ENCODE results near the gene TIGD3. TPM values are rescaled to one million over a fixed set of nuclear protein-coding genes. Genes with fewer than 3 reads are reported as not detected.

The TIGD3 gene
- polyA plus RNA-seq, 1 donor = 0.22 TPM

DNA sequence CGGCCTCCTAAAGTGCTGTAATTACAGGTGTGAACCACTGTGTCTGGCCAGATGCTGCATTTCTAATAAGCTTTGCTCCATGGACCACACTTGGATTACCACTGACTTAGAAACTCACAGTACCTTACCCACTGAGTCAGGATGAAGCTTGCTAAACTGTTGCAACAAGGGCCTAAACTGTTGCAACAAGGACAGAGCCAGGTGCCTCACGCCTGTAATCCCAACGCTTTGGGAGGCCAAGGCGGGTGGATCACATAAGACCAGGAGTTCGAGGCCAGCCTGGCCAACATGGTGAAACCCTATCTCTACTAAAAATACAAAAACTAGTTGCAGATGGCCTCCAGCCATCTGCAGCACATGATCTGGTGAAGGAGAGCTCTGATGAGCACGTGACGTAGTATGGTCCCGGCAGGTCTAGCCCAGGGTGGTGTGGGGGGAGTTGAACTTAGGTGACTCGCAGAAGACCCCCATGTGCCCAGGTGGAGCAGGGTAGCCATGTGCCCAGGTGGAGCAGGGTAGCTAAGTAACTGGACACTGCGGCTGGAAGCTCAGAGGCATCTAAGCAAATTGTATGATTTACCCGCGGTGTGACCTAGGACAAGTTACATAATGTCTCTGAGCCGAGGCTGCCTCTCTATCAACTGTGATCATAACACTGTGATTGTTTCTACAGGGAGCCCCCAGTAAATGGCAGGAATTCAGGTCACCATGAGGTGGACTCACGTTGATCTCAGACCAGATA is 19.5 kb downstream of the TIGD3 start:
- DNase-seq = no peak

DNA sequence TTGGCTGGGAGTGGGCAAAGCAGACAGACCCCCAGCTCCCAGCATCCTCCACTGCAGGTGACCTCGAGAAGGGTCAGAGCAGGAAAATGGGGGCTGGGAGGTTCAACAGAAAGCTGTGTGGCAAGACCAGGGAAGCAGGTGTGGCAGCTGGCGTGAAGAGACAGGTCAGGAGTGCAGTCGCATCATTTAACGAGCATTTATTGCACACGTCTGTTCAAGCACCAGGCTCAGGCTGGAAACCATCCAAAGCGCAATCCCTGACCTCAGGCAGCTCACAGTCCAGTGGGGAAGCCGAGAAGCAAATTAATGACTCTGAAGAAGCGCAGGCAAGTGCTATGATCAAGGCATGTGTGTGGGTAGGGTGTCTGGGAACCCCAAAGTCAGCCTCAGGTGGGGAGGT is 20.5 kb downstream of the TIGD3 start:
- DNase-seq = no peak

DNA sequence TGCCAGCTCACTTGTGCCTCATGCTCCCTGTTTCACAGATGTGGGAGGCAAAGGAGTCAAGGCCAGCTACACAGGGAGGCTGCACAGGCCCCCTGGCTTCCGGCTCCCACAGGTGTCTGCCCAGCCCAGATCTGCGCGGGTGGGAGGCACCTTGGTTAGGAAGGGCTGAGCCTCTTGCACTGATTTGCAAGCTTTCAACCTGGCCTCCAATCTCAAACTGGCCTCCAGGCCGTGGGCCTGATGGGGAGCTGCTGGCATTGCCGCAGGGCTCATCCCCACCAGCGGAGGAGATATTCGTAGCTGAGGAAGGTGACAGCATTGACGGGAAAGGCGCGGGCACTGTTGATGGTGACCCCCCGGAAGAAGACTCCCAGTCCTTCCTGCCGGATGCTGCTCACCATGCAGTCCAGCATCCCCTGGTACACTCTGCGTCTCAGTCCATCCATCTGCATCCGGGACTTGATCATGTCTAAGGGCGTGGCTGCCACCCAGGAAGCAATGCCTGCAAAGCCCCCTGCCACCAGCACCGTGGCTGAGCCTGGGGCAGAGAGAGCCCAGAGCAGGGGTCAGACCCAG is 21.7 kb downstream of the TIGD3 start:
- no peak for DNase-seq

DNA sequence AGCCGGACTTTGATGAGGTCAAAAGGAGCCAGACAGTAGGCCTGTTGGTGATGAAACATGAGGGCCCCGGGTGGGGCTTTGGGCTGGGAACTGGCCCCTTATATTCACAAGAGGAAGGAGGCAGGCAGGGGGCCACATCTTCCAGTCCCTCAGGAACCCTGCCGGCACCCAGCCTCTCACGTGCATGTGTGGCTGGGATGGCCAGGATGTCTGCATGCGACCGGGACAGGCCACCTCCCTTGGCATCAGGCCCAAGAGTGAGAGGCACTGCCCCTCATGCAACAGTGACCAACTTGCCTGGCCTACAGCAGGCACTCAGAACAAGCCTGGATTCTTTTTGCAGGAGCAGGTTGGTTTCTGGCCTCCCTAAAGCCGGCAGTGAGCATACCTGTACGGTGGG is 22.5 kb downstream of the TIGD3 start:
- no peak for DNase-seq

DNA sequence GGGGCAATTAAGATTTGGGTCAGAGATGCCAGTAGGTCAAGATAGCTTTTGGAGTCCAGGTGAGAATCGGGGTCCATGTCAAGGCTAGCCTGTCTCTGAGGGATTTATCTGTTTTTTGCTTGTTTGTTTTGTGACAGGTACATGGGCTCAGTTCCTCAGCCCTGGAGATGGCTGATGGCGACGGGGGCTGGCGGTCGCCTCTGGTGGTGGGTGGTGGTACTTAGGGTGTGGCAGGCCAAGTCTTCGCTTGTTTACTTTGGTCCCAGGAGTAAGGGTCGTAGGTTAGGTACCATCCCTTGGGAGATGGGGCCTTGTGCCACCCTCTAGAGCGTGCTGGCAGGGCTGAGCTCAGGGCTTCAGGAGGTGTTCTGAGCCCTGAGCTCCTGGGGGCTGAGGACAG is 23.2 kb downstream of the TIGD3 start:
- DNase-seq = no peak

DNA sequence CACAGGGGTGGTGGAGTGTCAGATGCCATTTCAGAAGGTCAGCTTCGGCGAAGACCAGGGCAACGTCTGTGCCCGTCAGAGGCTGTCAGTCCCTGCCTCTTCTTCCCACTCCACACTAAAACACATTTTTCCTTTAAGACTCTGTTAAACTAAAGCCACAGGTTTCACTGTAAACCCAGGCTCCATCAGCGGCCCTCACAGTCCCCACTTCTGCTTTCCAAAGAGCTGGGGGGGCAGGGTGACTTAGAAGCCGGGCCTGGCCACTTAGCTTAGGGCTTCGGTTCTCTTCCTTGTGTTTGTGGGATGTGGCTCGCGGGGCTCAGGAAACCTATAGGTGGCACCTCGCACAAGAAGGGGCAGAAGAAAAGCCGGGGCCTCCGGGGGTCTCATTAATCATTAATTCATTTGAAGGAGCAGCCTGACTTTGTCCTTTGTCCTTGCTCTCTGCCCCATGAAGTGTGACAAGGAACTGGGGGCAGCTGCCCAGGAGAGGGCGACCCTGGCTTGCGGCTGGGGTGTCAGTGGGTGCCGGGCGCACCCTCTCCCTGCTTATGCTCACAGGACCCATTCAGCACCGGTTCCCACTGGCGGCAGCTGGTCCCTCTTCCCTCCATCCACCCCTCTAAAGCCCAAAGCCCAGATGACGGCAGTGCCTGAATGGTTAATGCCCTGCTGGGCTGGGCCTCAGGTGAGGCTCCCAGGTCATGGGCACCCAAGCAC is 23.8 kb downstream of the TIGD3 start:
- DNase-seq = no peak

DNA sequence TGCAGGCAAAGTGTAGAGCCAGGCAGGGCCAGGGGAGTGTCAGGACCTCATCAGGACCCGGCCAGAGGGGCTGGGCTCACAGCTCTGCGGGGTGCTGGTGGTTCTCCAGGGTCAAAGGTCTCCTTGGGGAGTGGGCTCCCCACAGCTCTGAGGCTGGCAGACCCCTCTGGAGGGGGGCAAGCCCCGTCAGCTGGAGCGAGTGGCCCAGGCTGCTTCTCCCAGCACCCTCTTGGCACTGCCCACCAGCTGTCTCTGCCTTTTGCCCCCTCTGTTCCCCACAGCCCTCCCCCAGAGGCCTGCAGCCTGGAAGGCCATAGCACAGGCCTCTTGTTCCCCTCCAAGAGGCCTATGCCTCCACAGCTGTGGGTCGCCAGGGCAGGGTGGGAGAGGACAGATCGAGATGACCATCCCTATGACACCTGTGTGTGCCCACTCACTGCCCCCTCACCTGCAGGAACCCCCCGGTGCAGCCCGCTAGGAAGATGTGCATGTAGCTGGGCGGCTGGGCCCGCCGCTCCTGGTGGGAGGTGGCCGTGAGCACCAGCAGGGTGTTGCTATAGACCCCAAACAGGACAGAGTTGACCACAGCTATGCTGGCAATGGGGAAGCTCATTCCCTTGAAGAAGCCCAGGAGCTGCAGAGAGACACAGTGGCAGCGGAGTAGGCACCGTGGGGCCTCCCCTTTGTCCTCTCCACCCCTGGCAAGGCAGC is 24.5 kb downstream of the TIGD3 start:
- no peak for DNase-seq

DNA sequence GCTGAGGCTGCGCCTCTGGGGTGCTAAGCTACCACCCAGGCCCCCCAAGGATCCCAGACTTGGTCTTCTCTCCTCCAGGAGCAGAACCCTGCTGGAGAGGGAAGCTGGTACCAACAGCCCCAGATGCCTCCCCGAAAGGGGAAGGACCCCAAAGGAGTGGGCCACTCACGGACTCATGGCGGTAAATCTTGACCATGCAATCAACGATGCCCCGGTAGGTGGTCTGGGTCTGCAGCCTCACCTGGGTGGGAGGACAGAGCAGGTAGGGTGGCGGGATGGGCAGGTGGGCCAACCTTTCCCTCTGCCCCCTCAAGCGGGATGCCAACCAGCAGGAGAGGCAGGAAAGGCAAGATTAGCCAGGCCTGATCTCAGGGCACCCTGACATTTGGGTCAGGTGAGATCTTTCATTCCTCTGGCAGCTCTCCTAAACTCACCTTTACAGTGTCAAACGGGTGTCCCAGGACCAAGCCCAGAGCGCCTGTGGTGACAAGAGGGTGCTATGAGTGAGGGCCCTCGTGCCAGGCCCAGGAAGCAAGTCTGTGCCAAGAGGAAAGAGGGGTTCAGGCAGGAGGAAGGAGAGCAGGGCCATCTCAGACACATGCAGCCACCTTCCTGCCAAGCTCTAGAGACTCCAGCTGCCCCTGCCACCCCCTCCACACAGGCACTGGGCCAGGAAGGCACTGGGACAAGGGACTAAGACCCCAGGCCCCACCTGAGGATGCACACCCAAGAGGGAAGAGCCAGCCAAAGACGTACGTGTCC is 25.3 kb downstream of the TIGD3 start:
- DNase-seq = no peak

DNA sequence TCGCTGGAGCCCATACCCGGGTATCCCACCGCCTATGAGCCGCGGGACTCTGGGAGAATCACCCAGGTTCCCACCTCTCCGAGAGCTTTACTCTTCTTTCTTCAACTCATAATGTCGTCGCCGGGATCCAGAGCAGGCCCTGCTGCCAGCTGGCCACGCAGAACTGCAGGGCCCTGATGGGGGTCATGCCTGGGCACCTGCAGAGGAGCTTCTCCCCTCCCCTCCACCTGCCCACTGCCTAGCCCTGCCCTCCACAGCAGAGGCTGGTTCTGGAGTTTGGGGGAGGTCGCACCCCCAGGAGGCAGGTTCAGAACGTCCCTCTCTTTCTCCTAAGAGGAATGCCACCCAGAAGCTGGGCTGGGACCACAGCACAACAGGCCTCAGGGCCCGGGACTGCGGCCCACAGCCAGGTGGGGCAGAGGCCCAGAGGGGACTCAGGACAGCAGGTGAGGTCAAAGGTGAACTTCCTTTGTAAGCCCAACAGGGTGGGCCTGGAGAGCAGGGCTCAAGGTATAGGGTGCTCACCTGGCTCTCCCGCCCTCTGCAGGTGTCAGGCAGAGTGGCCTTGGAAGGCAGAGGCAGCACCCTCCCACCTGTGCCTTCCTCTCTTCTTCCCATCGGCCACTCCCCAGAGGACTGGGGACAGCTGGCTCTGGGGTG is 26.0 kb downstream of the TIGD3 start:
- no peak for DNase-seq

DNA sequence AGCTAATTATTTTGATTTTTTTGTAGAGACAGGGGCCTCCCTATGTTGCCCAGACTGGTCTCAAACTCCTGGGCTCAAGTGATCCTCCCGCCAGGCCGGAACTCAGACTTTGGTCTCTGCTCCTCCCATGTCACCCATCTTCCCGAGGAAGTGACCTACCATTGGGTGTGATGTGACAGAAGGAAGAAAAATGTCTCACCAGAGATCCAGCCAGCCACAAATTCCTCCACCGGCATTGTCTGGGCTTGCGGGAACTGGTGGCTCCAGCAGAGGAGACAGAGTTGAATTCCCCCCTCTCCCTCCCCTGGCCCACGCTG is 27.1 kb downstream of the TIGD3 start:
- no peak for DNase-seq

DNA sequence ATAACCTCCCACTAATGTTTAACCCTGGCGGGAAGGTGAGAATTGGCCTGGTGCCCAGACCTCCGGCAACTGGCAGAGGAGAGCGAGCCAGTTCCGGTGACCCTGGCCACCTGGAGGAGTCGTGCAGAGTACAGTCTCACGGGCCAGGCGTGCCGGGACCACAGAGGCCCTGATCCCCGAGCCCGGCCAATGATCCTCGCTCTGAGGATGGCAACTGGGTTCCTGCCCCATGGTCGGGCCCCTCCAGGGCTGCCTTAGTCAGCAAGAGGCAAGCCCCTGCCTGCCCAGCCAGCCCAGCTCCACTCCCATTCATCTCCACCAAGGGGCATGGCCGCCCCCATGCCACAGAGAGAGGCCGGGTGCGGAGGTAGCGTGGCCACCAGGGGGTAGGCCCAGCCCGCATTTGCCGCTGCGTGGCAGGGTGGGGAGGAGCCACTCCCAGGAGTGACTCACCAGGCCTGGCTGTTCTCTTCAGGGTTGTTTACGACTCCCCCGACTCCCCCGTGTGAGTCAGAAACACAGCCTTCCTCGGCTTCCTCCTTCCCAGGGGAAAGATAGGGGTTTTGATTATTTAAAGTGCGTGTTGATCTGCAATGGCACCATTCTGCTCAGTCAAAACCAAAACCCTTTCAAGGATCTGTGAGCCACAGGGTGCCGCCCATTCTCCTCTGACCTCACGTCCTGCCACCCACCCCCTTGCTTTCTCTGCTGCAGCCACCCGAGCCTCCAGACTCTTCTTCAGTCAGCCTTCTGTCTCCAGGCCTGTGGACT is 27.7 kb downstream of the TIGD3 start, which contains the start of gene SLC25A45:
Gene SLC25A45 (minus strand): TSS at position 614 of the 771 bp plus-strand sequence. CDS start 695 bp downstream, outside the sequence.
- peak; percentile 85 for DNase-seq

DNA sequence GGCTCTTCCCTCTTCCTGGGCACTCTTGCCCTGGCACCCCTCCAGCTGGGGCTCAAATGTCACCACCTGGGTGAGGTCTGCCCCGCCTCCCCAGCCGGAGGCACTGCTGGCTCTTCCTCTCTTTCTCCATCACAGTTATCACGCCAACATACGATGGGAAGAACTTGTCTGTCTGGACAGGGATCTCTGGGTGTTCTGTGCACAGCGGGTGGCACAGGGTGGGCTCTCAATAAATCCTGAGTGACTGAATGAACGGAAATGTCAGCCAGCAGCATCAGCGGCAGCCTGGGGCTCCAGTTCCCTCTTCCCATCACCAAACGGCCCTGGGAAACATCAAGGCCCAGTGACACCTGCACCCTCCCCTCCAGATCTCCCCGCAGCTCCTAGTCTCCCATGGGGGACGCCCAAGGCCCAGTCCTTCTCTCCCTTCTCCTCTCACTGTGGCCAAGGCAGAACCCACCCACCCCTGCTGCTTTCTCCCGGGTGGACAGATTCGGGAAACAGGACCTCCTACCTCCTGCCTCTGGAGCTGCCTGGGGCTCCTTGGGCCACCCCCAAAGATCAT is 28.3 kb downstream of the TIGD3 start:
- no peak for DNase-seq

DNA sequence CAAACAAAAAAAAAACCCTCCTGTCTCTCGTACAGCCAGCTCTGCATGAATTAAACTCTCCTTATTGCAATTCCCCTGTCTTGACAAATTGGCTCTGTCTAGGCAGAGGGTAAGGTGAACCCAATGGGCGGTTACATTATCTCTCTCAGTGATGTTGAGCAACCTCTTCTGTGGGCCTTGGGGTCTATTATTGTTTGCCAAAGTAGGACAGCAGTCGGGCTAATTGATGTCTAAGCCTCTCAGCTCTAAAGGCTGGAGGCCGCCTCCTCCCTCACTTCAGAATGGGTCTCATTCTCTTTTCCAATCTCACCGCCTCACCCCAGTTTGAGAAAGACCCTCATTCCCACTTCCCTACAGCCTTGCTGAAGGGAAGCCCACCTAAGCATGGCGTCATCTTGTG is 29.2 kb downstream of the TIGD3 start:
- DNase-seq = no peak

DNA sequence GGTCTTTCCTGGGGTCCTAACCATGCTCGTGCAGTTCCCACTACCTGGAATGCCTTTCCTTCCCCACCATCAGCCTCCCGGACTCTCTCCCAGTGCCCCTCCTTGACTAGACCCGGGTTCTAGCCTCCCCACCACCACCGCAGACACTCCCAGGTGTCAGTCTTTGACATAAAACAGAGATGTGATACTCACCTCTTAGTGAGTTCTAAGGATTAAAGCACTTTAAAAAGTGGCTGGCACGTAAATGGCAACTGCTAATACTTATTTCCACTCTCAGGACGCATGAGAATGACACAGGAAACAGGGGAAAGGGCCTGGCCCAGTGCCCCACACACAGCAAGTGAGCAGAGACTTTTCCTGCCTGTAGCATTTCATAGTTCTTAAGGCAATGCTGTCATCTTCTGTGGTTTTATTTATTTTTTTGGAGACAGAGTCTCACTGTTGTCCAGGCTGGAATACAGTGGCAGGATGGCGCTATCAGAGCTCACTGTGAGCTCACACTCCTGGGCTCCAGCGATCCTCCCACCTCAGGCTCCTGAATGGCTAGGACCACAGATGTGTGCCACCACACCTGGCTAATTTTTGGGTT is 29.8 kb downstream of the TIGD3 start:
- no peak for DNase-seq

DNA sequence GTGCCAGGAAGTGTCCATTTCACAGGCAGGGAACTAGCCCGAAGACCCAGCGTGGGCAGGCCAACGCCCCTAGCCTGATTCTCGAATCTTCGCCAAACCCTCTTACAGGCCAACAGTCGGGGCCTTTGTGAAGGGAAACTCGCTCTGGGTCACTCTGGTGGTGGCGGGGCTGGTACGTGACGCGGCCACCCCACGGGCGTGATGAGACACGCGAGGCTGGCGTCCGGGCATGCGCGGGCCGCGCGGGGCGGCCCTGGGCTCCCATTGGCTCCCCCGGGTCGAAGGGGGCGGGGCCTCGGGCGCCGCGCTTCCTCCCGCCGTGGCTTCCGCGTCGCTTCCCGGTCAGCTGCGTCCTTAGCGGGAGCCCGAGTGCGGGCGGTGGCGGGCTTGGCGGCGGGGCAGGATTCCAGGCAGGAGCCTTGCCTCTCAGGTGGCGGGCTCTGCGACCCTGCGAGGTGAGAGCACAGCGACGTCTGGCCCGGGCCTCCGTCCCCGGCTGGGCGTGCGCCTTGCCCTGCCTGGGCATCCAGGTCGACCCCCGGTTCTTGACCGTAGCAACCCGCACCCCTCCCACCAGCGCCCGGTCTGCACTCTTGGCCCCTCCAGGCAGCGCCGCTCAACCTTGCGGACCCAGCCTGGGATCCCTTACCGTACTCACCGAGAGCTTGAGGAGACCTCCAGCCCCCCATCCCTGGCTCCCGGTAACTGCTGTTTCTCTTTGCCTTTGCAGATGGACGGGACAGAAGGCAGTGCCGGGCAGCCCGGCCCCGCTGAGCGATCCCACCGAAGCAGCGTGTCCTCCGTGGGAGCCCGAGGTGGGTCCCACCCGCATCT is 32.0 kb downstream of the TIGD3 start, which contains the start of gene FRMD8:
Gene FRMD8 (plus strand): TSS at position 331 of the 834 bp plus-strand sequence. CDS start 400 bp downstream, at position 731.
- peak; percentile 93 for DNase-seq

DNA sequence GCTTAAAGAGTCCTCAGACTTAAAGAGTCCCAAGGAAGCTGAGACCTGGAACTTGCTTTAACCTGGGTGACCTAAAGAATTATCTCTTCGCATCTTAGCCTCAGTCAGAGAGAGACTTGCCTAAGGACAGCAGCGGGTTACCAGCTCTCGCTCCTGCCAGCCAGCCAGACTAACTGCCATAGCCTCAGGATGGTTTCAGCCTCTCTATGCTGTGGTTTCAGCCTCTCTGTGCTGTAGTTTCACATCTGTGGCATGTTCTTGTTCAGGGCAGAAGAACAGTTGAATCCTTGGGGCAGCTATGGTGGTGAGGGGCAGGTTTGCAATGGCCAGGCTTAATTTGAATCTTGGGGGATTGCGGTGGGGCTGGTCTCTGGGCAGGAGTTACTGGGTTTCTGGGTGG is 34.2 kb downstream of the TIGD3 start:
- no peak for DNase-seq

DNA sequence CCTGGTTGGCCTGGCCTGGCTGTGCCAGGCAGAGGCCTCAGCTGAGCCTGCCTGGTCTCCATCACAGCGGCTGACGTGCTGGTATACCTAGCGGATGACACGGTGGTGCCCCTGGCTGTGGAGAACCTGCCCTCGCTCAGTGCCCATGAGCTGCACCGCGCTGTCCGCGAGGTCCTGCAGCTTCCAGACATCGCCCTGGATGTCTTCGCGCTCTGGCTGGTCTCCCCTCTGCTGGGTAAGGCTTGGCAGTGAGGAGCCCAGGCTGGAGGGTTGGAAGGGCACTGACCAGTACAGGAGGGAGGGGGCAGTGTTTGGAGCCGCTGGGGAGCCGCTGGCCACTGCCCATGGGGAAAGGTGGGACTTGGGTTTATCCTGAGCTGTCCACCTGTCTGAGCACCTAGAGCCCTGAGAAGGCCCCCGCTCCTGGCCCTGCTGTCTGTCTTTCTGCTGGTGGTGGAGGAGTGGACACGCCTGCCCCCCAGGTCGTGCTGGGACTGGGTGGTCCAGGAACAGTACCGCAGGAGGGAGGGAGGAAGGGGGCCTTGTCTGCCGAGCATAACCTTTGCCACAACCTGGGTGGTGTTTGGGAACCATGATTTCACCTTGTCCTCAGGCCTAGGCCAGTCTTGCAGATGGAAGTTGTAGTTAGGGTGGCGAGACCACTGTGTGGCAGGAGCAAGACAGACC is 34.9 kb downstream of the TIGD3 start:
- DNase-seq = no peak

DNA sequence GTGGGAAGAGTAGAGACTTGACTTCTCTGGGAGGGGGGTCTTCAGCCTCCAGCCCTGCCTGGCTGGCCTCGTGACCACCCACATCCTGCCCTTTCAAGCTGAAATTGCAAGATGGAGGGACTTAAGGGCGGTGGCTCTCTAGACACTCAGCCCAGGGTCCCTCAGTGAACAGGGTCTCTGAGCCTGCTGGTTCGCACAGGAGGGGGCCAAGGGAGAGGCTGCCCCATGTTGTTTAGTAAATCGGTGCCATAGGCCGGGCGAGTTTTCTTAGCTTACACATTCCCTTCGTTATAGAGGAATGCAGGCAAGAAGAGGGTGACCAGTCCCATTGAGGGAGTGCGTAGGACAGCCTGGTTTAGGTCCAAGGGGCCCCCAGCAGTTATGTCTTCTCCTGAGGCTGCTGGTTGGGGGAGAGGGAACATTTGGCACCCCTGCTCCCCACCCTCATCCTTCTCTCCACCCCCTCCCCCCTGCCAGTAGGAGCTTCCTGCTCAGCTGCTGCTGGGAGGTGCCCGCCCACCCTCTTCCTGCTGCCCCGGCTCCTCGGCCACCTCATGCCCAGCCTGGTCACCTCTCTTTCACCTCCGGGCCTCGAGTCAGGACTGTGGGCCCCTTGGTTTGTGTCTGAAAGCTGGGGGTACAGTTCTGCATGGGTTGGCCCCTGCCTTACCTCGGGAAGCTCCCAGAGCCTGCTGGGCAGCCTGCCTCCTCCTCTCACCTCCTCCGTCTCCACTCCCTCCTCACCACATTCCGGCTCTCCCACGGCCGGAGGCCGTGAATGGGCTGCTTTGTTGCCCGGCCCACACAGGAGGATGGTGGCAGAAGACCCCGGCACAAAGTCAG is 35.8 kb downstream of the TIGD3 start:
- DNase-seq = no peak
